Measurements from ENCODE around the gene TCTN3. TPM values are rescaled to one million over a fixed set of nuclear protein-coding genes. Genes with fewer than 3 reads are reported as not detected.
A peak's percentile ranks its signal among the peaks of the same experiment; 100 is the strongest.

TCTN3 gene
- total and polyA plus RNA-seq, 2 of the 13 experiments (the other 11 are each of a cell fraction or from before 2014, with no cell fraction given): 53.3 to 60.0 TPM

GRCh38 chr10:95742485-95742884 lies 48.8 kb upstream of the TCTN3 start (continued):
- TF ChIP-seq ZNF574 (CRISPR knock-in tag; IDR thresholded peaks at IDR 0.05) (no peak), NFIB (CRISPR knock-in tag; IDR thresholded peaks at IDR 0.05; ENCODE audit: borderline replicate concordance) (no peak), ARID3A (IDR thresholded peaks at IDR 0.05; ENCODE audit: low read depth, low read length) (0 out of 2 replicates have a peak, but pooled peaks have one; percentile 45), ZNF609 (CRISPR knock-in tag; IDR thresholded peaks at IDR 0.05; ENCODE audit: borderline replicate concordance) (no peak), NFIC (IDR thresholded peaks at IDR 0.05; ENCODE audit: low read length) (peak; percentile 49; the same call in 1 of the 2 replicates), SYNCRIP (IDR thresholded peaks at IDR 0.05; ENCODE audit: insufficient read depth, low read depth, low read length) (no peak), ZFP36L1 (CRISPR knock-in tag; IDR thresholded peaks at IDR 0.05) (no peak), CCDC6 (CRISPR knock-in tag; IDR thresholded peaks at IDR 0.05) (no peak), ZNF44 (CRISPR knock-in tag; IDR thresholded peaks at IDR 0.05) (no peak), AGO1 (IDR thresholded peaks at IDR 0.05; ENCODE audit: low read depth, low read length, poor library complexity, severe bottlenecking) (no peak), ELF1 (CRISPR knock-in tag; IDR thresholded peaks at IDR 0.05) (peak; percentile 44; the same call in 1 of the 2 replicates), SOX13 (IDR thresholded peaks at IDR 0.05) (no peak), SOX13 (CRISPR knock-in tag; conservative IDR thresholded peaks at IDR 0.05 in 1 of 2, IDR thresholded peaks at IDR 0.05 in 1 of 2) (peak in 1 of 2 experiments; percentile 76; a peak in 2 of 4 replicates), SNAPC2 (CRISPR knock-in tag; IDR thresholded peaks at IDR 0.05) (no peak), ZNF556 (CRISPR knock-in tag; IDR thresholded peaks at IDR 0.05; ENCODE audit: borderline replicate concordance) (no peak), ZNF564 (CRISPR knock-in tag; IDR thresholded peaks at IDR 0.05) (no peak), ZNF878 (CRISPR knock-in tag; IDR thresholded peaks at IDR 0.05) (no peak), PHF8 (CRISPR knock-in tag; IDR thresholded peaks at IDR 0.05) (no peak), CREM (IDR thresholded peaks at IDR 0.05) (0 out of 2 replicates have a peak, but pooled peaks have one; percentile 23), CREM (CRISPR knock-in tag; IDR thresholded peaks at IDR 0.05) (no peak), FOXK2 (IDR thresholded peaks at IDR 0.05) (0 out of 2 replicates have a peak, but pooled peaks have one; percentile 34), HNF4A (CRISPR knock-in tag; IDR thresholded peaks at IDR 0.05) (peak; percentile 42), PAF1 (CRISPR knock-in tag; IDR thresholded peaks at IDR 0.05) (no peak), ZFP82 (CRISPR knock-in tag; IDR thresholded peaks at IDR 0.05; ENCODE audit: borderline replicate concordance) (no peak)

All from HepG2 (cell line).